Activated CD4-positive, alpha-beta T cell treated with anti-CD3 and anti-CD28 coated beads, Interleukin-2, amount 10 ng/mL, durations not matched to agents 24 days and 14 days (primary cell): ENCODE data around the gene FCAMR. TPM values are rescaled to one million over a fixed set of nuclear protein-coding genes. Genes with fewer than 3 reads are reported as not detected.
A peak's percentile ranks its signal among the peaks of the same experiment; 100 is the strongest.

Source experiments
- DNase-seq: peaks from one replicate; pipeline ENCODE4 v3.0.0; 2022
- H3K27ac Mint-ChIP-seq: one replicate; pipeline ENCODE4 v1.8.0; 2022; ENCODE audit warnings: mild to moderate bottlenecking, mixed read lengths
- H3K27me3 Mint-ChIP-seq: one replicate; pipeline ENCODE4 v1.8.0; 2022; ENCODE audit warnings: mixed read lengths
- H3K36me3 Mint-ChIP-seq: one replicate; pipeline ENCODE4 v1.8.0; 2022; ENCODE audit warnings: low read depth, mild to moderate bottlenecking, mixed read lengths
- H3K4me1 Mint-ChIP-seq: one replicate; pipeline ENCODE4 v1.8.0; 2021; ENCODE audit warnings: mixed read lengths
- H3K4me3 Mint-ChIP-seq: one replicate; pipeline ENCODE4 v1.8.0; 2022; ENCODE audit warnings: mild to moderate bottlenecking, moderate library complexity, mixed read lengths
- H3K9me3 Mint-ChIP-seq: one replicate; pipeline ENCODE4 v1.8.0; 2021; ENCODE audit warnings: mixed read lengths
- intact Hi-C: fragments of 100-400 bp; cut with micrococcal nuclease; formaldehyde crosslinking; loops from one replicate; pipeline ENCODE4 v1.15.1; 2023
- total RNA-seq: library from RNA; stranded (reverse); gene quantifications from 2 replicates; pipeline ENCODE4 v1.2.3, GENCODE V29; 2022

The FCAMR gene
- total RNA-seq, 1 donor from 2014 or later, result not detected

GRCh38 chr1:207006083-207006482, 35.8 kb upstream of the FCAMR start:
- H3K27me3 Mint-ChIP-seq, result peaks cover 32% of the 10 kb centered on the region
- H3K4me1 Mint-ChIP-seq, result no peaks in the 10 kb centered on the region
- no peak overlapping the region for H3K27ac Mint-ChIP-seq
- no peak overlapping the region for H3K4me3 Mint-ChIP-seq
- no peaks in the 10 kb centered on the region for H3K9me3 Mint-ChIP-seq
- intact Hi-C loops, result loop anchor here (5.0 kb wide), 1 partner anchor 71 kb away; no protein-coding TSS in a partner anchor
- no peak for DNase-seq
- no peaks in the 10 kb centered on the region for H3K36me3 Mint-ChIP-seq

GRCh38 chr1:207004931-207005830, 34.9 kb upstream of the FCAMR start:
- peak; percentile 77 for DNase-seq
- intact Hi-C loops, result loop anchor here (5.0 kb wide), 1 partner anchor 72 kb away; no protein-coding TSS in a partner anchor
- Mint-ChIP-seq H3K4me1 (no peaks in the 10 kb centered on the region), H3K27ac (no peak overlapping the region), H3K9me3 (no peaks in the 10 kb centered on the region), H3K4me3 (no peak overlapping the region), H3K27me3 (peaks cover 28% of the 10 kb centered on the region), H3K36me3 (no peaks in the 10 kb centered on the region)

GRCh38 chr1:207003210-207003609, 33.0 kb upstream of the FCAMR start:
- no peaks in the 10 kb centered on the region for H3K9me3 Mint-ChIP-seq
- H3K4me3 Mint-ChIP-seq, result no peak overlapping the region
- H3K27me3 Mint-ChIP-seq, result peaks cover 24% of the 10 kb centered on the region
- intact Hi-C loops, result no loop called here
- DNase-seq, result no peak
- H3K4me1 Mint-ChIP-seq, result no peaks in the 10 kb centered on the region
- H3K36me3 Mint-ChIP-seq, result no peaks in the 10 kb centered on the region
- no peak overlapping the region for H3K27ac Mint-ChIP-seq

GRCh38 chr1:207002724-207003146, 32.5 kb upstream of the FCAMR start:
- Mint-ChIP-seq H3K9me3 (no peaks in the 10 kb centered on the region), H3K27me3 (peaks cover 23% of the 10 kb centered on the region), H3K36me3 (no peaks in the 10 kb centered on the region), H3K27ac (no peak overlapping the region), H3K4me1 (no peaks in the 10 kb centered on the region), H3K4me3 (no peak overlapping the region)
- intact Hi-C loops, result no loop called here
- DNase-seq, result no peak

GRCh38 chr1:207001492-207002245, 31.4 kb upstream of the FCAMR start:
- Mint-ChIP-seq H3K9me3 (no peaks in the 10 kb centered on the region), H3K4me3 (no peak overlapping the region), H3K4me1 (no peaks in the 10 kb centered on the region), H3K36me3 (no peaks in the 10 kb centered on the region), H3K27me3 (peaks cover 23% of the 10 kb centered on the region), H3K27ac (no peak overlapping the region)
- no peak for DNase-seq
- intact Hi-C loops, result no loop called here

- intact Hi-C loops, result no loop called here
- H3K9me3 Mint-ChIP-seq, result no peaks in the 10 kb centered on the region
- H3K36me3 Mint-ChIP-seq, result no peaks in the 10 kb centered on the region
- peaks cover 23% of the 10 kb centered on the region for H3K27me3 Mint-ChIP-seq
- H3K4me1 Mint-ChIP-seq, result no peaks in the 10 kb centered on the region
- no peak overlapping the region for H3K27ac Mint-ChIP-seq
- no peak for DNase-seq
- no peak overlapping the region for H3K4me3 Mint-ChIP-seq
Measured at GRCh38 chr1:207000651-207001291, 30.5 kb upstream of the FCAMR start.

- intact Hi-C loops, result no loop called here
- DNase-seq, result no peak
- Mint-ChIP-seq H3K27ac (no peak overlapping the region), H3K9me3 (no peaks in the 10 kb centered on the region), H3K4me1 (no peaks in the 10 kb centered on the region), H3K27me3 (peaks cover 32% of the 10 kb centered on the region), H3K4me3 (no peak overlapping the region), H3K36me3 (no peaks in the 10 kb centered on the region)
Measured at GRCh38 chr1:206998816-206999215, 28.6 kb upstream of the FCAMR start.

- Mint-ChIP-seq H3K36me3 (no peaks in the 10 kb centered on the region), H3K27ac (no peak overlapping the region), H3K27me3 (peaks cover 57% of the 10 kb centered on the region), H3K4me1 (no peaks in the 10 kb centered on the region), H3K9me3 (no peaks in the 10 kb centered on the region), H3K4me3 (no peak overlapping the region)
- DNase-seq, result no peak
- intact Hi-C loops, result no loop called here
Measured at GRCh38 chr1:206992790-206993189, 22.5 kb upstream of the FCAMR start.

- H3K36me3 Mint-ChIP-seq, result no peaks in the 10 kb centered on the region
- H3K27me3 Mint-ChIP-seq, result peaks cover 56% of the 10 kb centered on the region
- no peak overlapping the region for H3K4me3 Mint-ChIP-seq
- no peaks in the 10 kb centered on the region for H3K9me3 Mint-ChIP-seq
- no peak for DNase-seq
- intact Hi-C loops, result loop anchor here (5.0 kb wide), 1 partner anchor 509 kb away; the partner anchor contains the start of gene CR1
- H3K4me1 Mint-ChIP-seq, result no peaks in the 10 kb centered on the region
- no peak overlapping the region for H3K27ac Mint-ChIP-seq
Measured at GRCh38 chr1:206987873-206988272, 17.6 kb upstream of the FCAMR start.

- Mint-ChIP-seq H3K27me3 (peaks cover 53% of the 10 kb centered on the region), H3K36me3 (no peaks in the 10 kb centered on the region), H3K4me1 (no peaks in the 10 kb centered on the region), H3K4me3 (no peak overlapping the region), H3K9me3 (no peaks in the 10 kb centered on the region), H3K27ac (no peak overlapping the region)
- intact Hi-C loops, result loop anchor here (5.0 kb wide), 1 partner anchor 510 kb away; the partner anchor contains the start of gene CR1
- DNase-seq, result no peak
Measured at GRCh38 chr1:206986885-206987284, 16.6 kb upstream of the FCAMR start.

- H3K36me3 Mint-ChIP-seq, result no peaks in the 10 kb centered on the region
- intact Hi-C loops, result loop anchor here (5.0 kb wide), 1 partner anchor 511 kb away; the partner anchor contains the start of gene CR1
- no peak overlapping the region for H3K27ac Mint-ChIP-seq
- H3K4me3 Mint-ChIP-seq, result no peak overlapping the region
- no peak for DNase-seq
- no peaks in the 10 kb centered on the region for H3K9me3 Mint-ChIP-seq
- no peaks in the 10 kb centered on the region for H3K4me1 Mint-ChIP-seq
- H3K27me3 Mint-ChIP-seq, result peaks cover 52% of the 10 kb centered on the region
Measured at GRCh38 chr1:206986402-206986801, 16.1 kb upstream of the FCAMR start.

GRCh38 chr1:206985162-206985749, 15.0 kb upstream of the FCAMR start:
- no peak for DNase-seq
- H3K9me3 Mint-ChIP-seq, result no peaks in the 10 kb centered on the region
- no peak overlapping the region for H3K27ac Mint-ChIP-seq
- peaks cover 57% of the 10 kb centered on the region for H3K27me3 Mint-ChIP-seq
- H3K36me3 Mint-ChIP-seq, result no peaks in the 10 kb centered on the region
- no peak overlapping the region for H3K4me3 Mint-ChIP-seq
- intact Hi-C loops, result loop anchor here (5.0 kb wide), 1 partner anchor 512 kb away; the partner anchor contains the start of gene CR1
- no peaks in the 10 kb centered on the region for H3K4me1 Mint-ChIP-seq

GRCh38 chr1:206982216-206982615, 12.0 kb upstream of the FCAMR start:
- Mint-ChIP-seq H3K36me3 (no peaks in the 10 kb centered on the region), H3K27me3 (peaks cover 52% of the 10 kb centered on the region), H3K4me1 (no peaks in the 10 kb centered on the region), H3K4me3 (no peak overlapping the region), H3K27ac (no peak overlapping the region), H3K9me3 (no peaks in the 10 kb centered on the region)
- peak; percentile 90 for DNase-seq
- intact Hi-C loops, result loop anchor here (1.0 to 5.0 kb wide), 5 partner anchors 47 to 350 kb away; partner anchors contain the start of gene IL20
